AG04450 (cell line): Measurements from ENCODE around the gene DHX32. TPM values are rescaled to one million over a fixed set of nuclear protein-coding genes. Genes with fewer than 3 reads are reported as not detected.

Source experiments
- CTCF ChIA-PET: fragments of 300-600, 350-600 bp; formaldehyde crosslinking; extraction: SDS; loops from one replicate; lab custom pipeline; 2022; ENCODE audit warnings: antibody characterized with exemption, inconsistent platforms; lab: Charles Lee
- POLR2A ChIA-PET: fragments of 350-600 bp; formaldehyde crosslinking; extraction: SDS; loops from one replicate; lab custom pipeline; 2021; ENCODE audit warnings: antibody characterized with exemption, inconsistent platforms; lab: Yijun Ruan, JAX
- DNase-seq: peaks from one replicate; pipeline ENCODE4 v3.0.0-alpha.2; 2011; ENCODE audit warnings: low read depth, low spot score
- H3K27ac ChIP-seq: one replicate; pipeline ENCODE4 v1.5.1; 2012; ENCODE audit warnings: low read depth, low read length, control low read depth
- H3K27me3 ChIP-seq: one replicate; pipeline ENCODE4 v1.6.0; 2012; ENCODE audit warnings: low read length; ENCODE audit not compliant: control insufficient read depth, insufficient read depth
- H3K4me3 ChIP-seq: 2 replicates; pipeline ENCODE4 v1.5.1; 2011; ENCODE audit warnings: mild to moderate bottlenecking, low read depth, low read length, control low read depth
- H3K9me3 ChIP-seq: 2 replicates; pipeline ENCODE4 v1.5.1; 2012; ENCODE audit warnings: low read length; ENCODE audit not compliant: control insufficient read depth, insufficient read depth
- CTCF ChIP-seq: IDR thresholded peaks from 2 replicates; pipeline ENCODE4 v1.5.1; 2011; ENCODE audit warnings: low read depth, low read length, control low read depth, inconsistent platforms
- polyA plus RNA-seq: library from polyadenylated mRNA; depleted of rRNA; stranded (reverse); fragments of >200 nt; gene quantifications from 2 replicates; pipeline ENCODE4 v1.2.3, GENCODE V29; 2011; rRNA removed
- small RNA-seq: library from RNA; depleted of rRNA; stranded (forward); fragments of <200 nt; gene quantifications from one replicate; pipeline ENCODE3, GENCODE V24; 2012; ENCODE audit warnings: low read depth; ENCODE audit not compliant: insufficient read length

DHX32 gene
- polyA plus RNA-seq, 1 experiment: 30.8 TPM

GRCh38 chr10:125792342-125793300, 88.5 kb downstream of the DHX32 start:
- CTCF ChIA-PET: no interaction called here
- no peaks in the 10 kb centered on the region for H3K9me3 ChIP-seq
- H3K27ac ChIP-seq: no peak overlapping the region
- TF ChIP-seq CTCF: no peak
- H3K4me3 ChIP-seq: no peak overlapping the region
- POLR2A ChIA-PET: no interaction called here
- DNase-seq: no peak
- no peaks in the 10 kb centered on the region for H3K27me3 ChIP-seq

GRCh38 chr10:125788156-125789034, 92.7 kb downstream of the DHX32 start:
- ChIA-PET POLR2A (no interaction called here), CTCF (no interaction called here)
- no peak for DNase-seq
- Histone ChIP-seq H3K27me3 (no peaks in the 10 kb centered on the region), H3K4me3 (no peak overlapping the region), H3K27ac (no peak overlapping the region), H3K9me3 (no peaks in the 10 kb centered on the region)
- no peak for TF ChIP-seq CTCF

Small RNA genes within 50 kb of the gene (small RNA-seq; reads per million reads assigned to genes)
- gene MIR4484: 1.3 reads per million
- not detected for gene RF00017
- gene RNU2-42P: not detected

Other genes starting within 250 kb of the DHX32 start
- not detected in 2 replicates for gene TEX36, start 198.1 kb downstream of the DHX32 start, polyA plus RNA-seq
- 18.8 and 27.4 TPM in 2 replicates for gene EDRF1, start 161.6 kb downstream of the DHX32 start, polyA plus RNA-seq
- 0.07 TPM in 1 of 2 replicates, not detected in the other for gene MMP21, start 105.5 kb downstream of the DHX32 start, polyA plus RNA-seq
- gene UROS, start 58.0 kb downstream of the DHX32 start, polyA plus RNA-seq: 61.1 and 65.9 TPM in 2 replicates
- gene BCCIP, start 57.7 kb downstream of the DHX32 start, polyA plus RNA-seq: 43.8 and 63.8 TPM in 2 replicates
- 2.8 and 4.0 TPM in 2 replicates for gene FANK1, start 15.3 kb upstream of the DHX32 start, polyA plus RNA-seq